Tibial nerve (tissue), 4 donors: ENCODE results near the gene TMC7. TPM values are rescaled to one million over a fixed set of nuclear protein-coding genes. Genes with fewer than 3 reads are reported as not detected.

Experiments
- DNase-seq, 2 donors: peaks; one replicate each; pipeline ENCODE4 v3.0.0-alpha.2; 2019; ENCODE audit warnings: low spot score in 2 of 2
- H3K27ac ChIP-seq, 4 donors: fragments of 200-600 bp; sonication (generic) in 3 of 4; one replicate each; pipeline ENCODE4 v1.5.1; 2017 to 2019; ENCODE audit warnings: mild to moderate bottlenecking in 1 of 4
- H3K27me3 ChIP-seq, 2 donors: fragments of 200-600 bp; sonication (generic) in 1 of 2; one replicate each; pipeline versions ENCODE4 v1.5.1 to v1.6.0; 2017 to 2019
- H3K36me3 ChIP-seq, 3 donors: fragments of 200-600 bp; sonication (generic); one replicate each; pipeline ENCODE4 v1.5.1; 2018 to 2019
- H3K4me1 ChIP-seq, 4 donors: fragments of 200-600 bp; sonication (generic) in 3 of 4; one replicate each; pipeline ENCODE4 v1.5.1; 2017 to 2019
- H3K4me3 ChIP-seq, 4 donors: fragments of 200-600 bp; sonication (generic) in 3 of 4; one replicate each; pipeline ENCODE4 v1.5.1; 2017 to 2019; ENCODE audit warnings: mild to moderate bottlenecking in 1 of 4, moderate library complexity in 1 of 4
- H3K9me3 ChIP-seq, 4 donors: fragments of 200-600 bp; sonication (generic) in 3 of 4; one replicate each; pipeline ENCODE4 v1.5.1; 2017 to 2019
- CTCF ChIP-seq, 5 experiments: fragments of 200-600 bp in 3 of 5; fragments of 450-650 bp in 2 of 5; sonication (generic) in 3 of 5; IDR thresholded peaks; one replicate each; pipeline ENCODE4 v1.5.1; 2016 to 2019; ENCODE audit warnings: antibody characterized with exemption in 5 of 5, mild to moderate bottlenecking in 3 of 5, moderate library complexity in 2 of 5
- EP300 ChIP-seq, 2 donors: sonication (generic); formaldehyde crosslinking; IDR thresholded peaks; one replicate each; pipeline ENCODE4 v1.6.1; 2017; ENCODE audit warnings: antibody characterized with exemption in 2 of 2, mild to moderate bottlenecking in 1 of 2
- POLR2A ChIP-seq, 2 donors: fragments of 450-650 bp; IDR thresholded peaks; one replicate each; pipeline ENCODE4 v1.6.1; 2017; ENCODE audit warnings: antibody characterized with exemption in 2 of 2, mild to moderate bottlenecking in 2 of 2, moderate library complexity in 2 of 2
- WGBS, 2 donors: methylation state at CpG; one replicate each; pipeline ENCODE4 v1.1.5; 2018; 5-methylcytosine and 5-hydroxymethylcytosine counted together
- total RNA-seq, 4 donors: library from RNA; depleted of rRNA; stranded (reverse); fragments of >200 nt; gene quantifications; one replicate each; pipeline ENCODE4 v1.1.0, GENCODE V29; 2016

Gene TMC7
- total RNA-seq, 4 donors from 2014 or later: 3.3 to 8.1 (median 4.5) TPM

DNA sequence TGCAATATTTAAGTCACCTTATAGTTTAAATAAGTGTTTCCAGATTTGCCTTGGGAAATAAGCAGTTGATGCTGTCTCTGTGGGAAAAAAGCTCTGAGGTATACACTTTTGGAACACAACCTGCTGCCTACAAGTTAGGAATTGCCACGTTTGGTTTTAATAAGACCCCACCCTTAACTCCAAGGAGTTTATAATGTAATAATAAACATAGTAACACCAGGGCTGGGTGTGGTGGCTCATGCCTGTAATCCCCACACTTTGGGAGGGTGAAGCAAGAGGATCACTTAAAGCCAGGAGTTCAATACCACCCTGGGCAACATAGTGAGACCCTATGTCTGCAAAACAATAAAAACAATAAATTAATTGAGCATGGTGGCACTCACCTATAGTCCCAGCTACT is 41.7 kb upstream of the TMC7 start:
- no peak for TF ChIP-seq POLR2A (IDR thresholded peaks at IDR 0.05)
- TF ChIP-seq CTCF (IDR thresholded peaks at IDR 0.05): no peak
- TF ChIP-seq EP300 (IDR thresholded peaks at IDR 0.05): no peak
- no peak for DNase-seq
- Histone ChIP-seq H3K9me3 (no peaks in the 10 kb centered on the region), H3K4me3 (no peak overlapping the region), H3K4me1 (peaks cover 0 to 3% (median 0%) of the 10 kb centered on the region in 4 donors), H3K27ac (no peak overlapping the region), H3K36me3 (no peaks in the 10 kb centered on the region), H3K27me3 (no peaks in the 10 kb centered on the region)
- WGBS, 2 donors: 37 to 56% methylated on average over 1 of the region's 1 CpG

DNA sequence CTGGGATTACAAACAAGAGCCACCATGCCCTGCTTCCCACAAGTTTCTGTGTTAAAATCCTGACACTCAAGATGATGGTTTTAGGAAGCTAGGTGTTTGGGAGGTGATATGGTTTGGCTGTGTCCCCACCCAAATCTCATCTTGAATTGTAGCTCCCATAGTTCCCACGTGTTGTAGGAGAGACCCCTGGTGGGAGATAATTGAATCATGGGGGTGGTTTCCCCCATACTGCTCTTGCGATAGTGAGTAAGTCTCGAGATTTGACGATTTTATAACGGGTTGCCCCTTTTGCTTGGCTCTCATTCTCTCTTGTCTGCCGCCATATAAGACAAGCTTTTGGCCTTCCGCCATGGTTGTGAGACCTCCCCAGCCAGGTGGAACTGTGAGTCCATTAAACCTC is 40.3 kb upstream of the TMC7 start:
- no peak for DNase-seq
- Histone ChIP-seq H3K36me3 (no peaks in the 10 kb centered on the region), H3K27ac (no peak overlapping the region), H3K4me1 (peaks cover 0 to 3% (median 0%) of the 10 kb centered on the region in 4 donors), H3K9me3 (no peaks in the 10 kb centered on the region), H3K4me3 (no peak overlapping the region), H3K27me3 (no peaks in the 10 kb centered on the region)
- TF ChIP-seq EP300 (IDR thresholded peaks at IDR 0.05) (no peak), CTCF (IDR thresholded peaks at IDR 0.05) (no peak), POLR2A (IDR thresholded peaks at IDR 0.05) (no peak)
- WGBS, 2 donors: 82 to 87% methylated on average over 7 of the region's 7 CpGs

DNA sequence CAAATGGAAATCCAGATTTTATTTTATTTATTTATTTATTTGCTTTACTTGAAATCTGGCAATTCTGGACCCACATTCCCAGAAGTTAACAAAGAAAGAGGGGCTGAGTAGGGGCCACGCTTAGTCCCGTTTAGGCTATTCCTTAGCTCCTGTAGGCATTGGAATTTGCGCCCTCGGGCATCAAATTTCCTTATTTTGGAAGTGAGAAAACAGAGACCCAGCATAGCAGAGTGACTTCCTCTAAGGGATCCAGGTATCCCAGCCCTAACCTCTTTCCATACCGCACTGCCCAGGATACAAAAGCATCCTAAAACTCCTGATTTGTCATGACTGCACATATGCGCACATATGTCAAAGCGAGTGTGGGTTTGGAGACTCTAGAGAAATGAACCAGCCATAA is 38.5 kb upstream of the TMC7 start:
- no peak overlapping the region for H3K4me3 ChIP-seq
- WGBS, 2 donors: 75 to 80% methylated on average over 7 of the region's 7 CpGs
- DNase-seq: no peak
- peaks cover 0 to 3% (median 0%) of the 10 kb centered on the region in 4 donors for H3K4me1 ChIP-seq
- H3K27me3 ChIP-seq: no peaks in the 10 kb centered on the region
- H3K27ac ChIP-seq: no peak overlapping the region
- H3K9me3 ChIP-seq: no peaks in the 10 kb centered on the region
- TF ChIP-seq POLR2A (IDR thresholded peaks at IDR 0.05) (no peak), EP300 (IDR thresholded peaks at IDR 0.05) (no peak), CTCF (IDR thresholded peaks at IDR 0.05) (no peak)
- H3K36me3 ChIP-seq: no peaks in the 10 kb centered on the region

- Histone ChIP-seq H3K27me3 (no peaks in the 10 kb centered on the region), H3K27ac (no peak overlapping the region), H3K4me1 (peaks cover 0 to 3% (median 0%) of the 10 kb centered on the region in 4 donors), H3K9me3 (no peaks in the 10 kb centered on the region), H3K4me3 (no peak overlapping the region), H3K36me3 (no peaks in the 10 kb centered on the region)
- 91 to 92% methylated on average over 9 of the region's 9 CpGs for WGBS, 2 donors
- TF ChIP-seq CTCF (IDR thresholded peaks at IDR 0.05) (no peak), POLR2A (IDR thresholded peaks at IDR 0.05) (no peak), EP300 (IDR thresholded peaks at IDR 0.05) (no peak)
- DNase-seq: no peak
Observed at GRCh38 chr16:18948372-18949020, 35.2 kb upstream of the TMC7 start.

- Histone ChIP-seq H3K4me3 (no peak overlapping the region), H3K4me1 (peaks cover 0 to 3% (median 0%) of the 10 kb centered on the region in 4 donors), H3K27ac (no peak overlapping the region), H3K27me3 (no peaks in the 10 kb centered on the region), H3K9me3 (no peaks in the 10 kb centered on the region), H3K36me3 (no peaks in the 10 kb centered on the region)
- no peak for DNase-seq
- TF ChIP-seq POLR2A (IDR thresholded peaks at IDR 0.05) (no peak), CTCF (IDR thresholded peaks at IDR 0.05) (no peak), EP300 (IDR thresholded peaks at IDR 0.05) (no peak)
- WGBS, 2 donors: 88 to 90% methylated on average over 11 of the region's 11 CpGs
Observed at GRCh38 chr16:18950469-18951185, 33.1 kb upstream of the TMC7 start.
